Fibroblast of mammary gland (primary cell): Measurements from ENCODE around the gene ANKRD22.

ENCODE experiments used
- DNase-seq: peaks from one replicate; pipeline ENCODE4 v3.0.0-alpha.2; 2010; ENCODE audit warnings: low read depth
- H3K4me3 ChIP-seq: 2 replicates; pipeline ENCODE4 v1.5.1; 2011; ENCODE audit warnings: low read depth, mild to moderate bottlenecking, low read length, moderate library complexity; ENCODE audit not compliant: control insufficient read depth
- CTCF ChIP-seq: conservative IDR thresholded peaks from 2 replicates; pipeline ENCODE4 v1.5.1; 2011; ENCODE audit warnings: low read depth, low read length, inconsistent platforms; ENCODE audit not compliant: control insufficient read depth, insufficient read depth

The ANKRD22 gene

GRCh38 chr10:88832376-88832775 lies 19.3 kb downstream of the ANKRD22 start:
- TF ChIP-seq CTCF, result no peak
- H3K4me3 ChIP-seq, result no peak overlapping the region
- no peak for DNase-seq

GRCh38 chr10:88831709-88832108 lies 19.9 kb downstream of the ANKRD22 start:
- DNase-seq, result no peak
- no peak overlapping the region for H3K4me3 ChIP-seq
- no peak for TF ChIP-seq CTCF

- no peak overlapping the region for H3K4me3 ChIP-seq
- no peak for DNase-seq
- TF ChIP-seq CTCF, result no peak
These were observed 20.9 kb downstream of the ANKRD22 start for GRCh38 chr10:88830643-88831268.

GRCh38 chr10:88828310-88828709 lies 23.3 kb downstream of the ANKRD22 start:
- H3K4me3 ChIP-seq, result no peak overlapping the region
- TF ChIP-seq CTCF, result no peak
- peak; percentile 62 for DNase-seq

GRCh38 chr10:88827671-88828070 lies 24.0 kb downstream of the ANKRD22 start:
- TF ChIP-seq CTCF, result no peak
- no peak for DNase-seq
- H3K4me3 ChIP-seq, result no peak overlapping the region

- no peak for DNase-seq
- H3K4me3 ChIP-seq, result no peak overlapping the region
- no peak for TF ChIP-seq CTCF
These were observed 25.3 kb downstream of the ANKRD22 start for GRCh38 chr10:88826388-88826787.
